ENCODE measurements around the gene PPP2R1B.

The PPP2R1B gene

GRCh38 chr11:111779118-111779517 is 12.9 kb upstream of the PPP2R1B start:
- TF ChIP-seq GABPA (IDR thresholded peaks at IDR 0.05; ENCODE audit: low read depth) (no peak), SPI1 (IDR thresholded peaks at IDR 0.05; ENCODE audit: borderline replicate concordance, low read depth) (no peak), POLR2AphosphoS5 (IDR thresholded peaks at IDR 0.05; ENCODE audit: low read depth) (no peak), REST (IDR thresholded peaks at IDR 0.05; ENCODE audit: insufficient replicate concordance, low read depth) (no peak)
- TF ChIP-seq, protein P1, sequence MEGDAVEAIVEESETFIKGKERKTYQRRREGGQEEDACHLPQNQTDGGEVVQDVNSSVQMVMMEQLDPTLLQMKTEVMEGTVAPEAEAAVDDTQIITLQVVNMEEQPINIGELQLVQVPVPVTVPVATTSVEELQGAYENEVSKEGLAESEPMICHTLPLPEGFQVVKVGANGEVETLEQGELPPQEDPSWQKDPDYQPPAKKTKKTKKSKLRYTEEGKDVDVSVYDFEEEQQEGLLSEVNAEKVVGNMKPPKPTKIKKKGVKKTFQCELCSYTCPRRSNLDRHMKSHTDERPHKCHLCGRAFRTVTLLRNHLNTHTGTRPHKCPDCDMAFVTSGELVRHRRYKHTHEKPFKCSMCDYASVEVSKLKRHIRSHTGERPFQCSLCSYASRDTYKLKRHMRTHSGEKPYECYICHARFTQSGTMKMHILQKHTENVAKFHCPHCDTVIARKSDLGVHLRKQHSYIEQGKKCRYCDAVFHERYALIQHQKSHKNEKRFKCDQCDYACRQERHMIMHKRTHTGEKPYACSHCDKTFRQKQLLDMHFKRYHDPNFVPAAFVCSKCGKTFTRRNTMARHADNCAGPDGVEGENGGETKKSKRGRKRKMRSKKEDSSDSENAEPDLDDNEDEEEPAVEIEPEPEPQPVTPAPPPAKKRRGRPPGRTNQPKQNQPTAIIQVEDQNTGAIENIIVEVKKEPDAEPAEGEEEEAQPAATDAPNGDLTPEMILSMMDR (IDR thresholded peaks at IDR 0.05; ENCODE audit: insufficient read depth, low read length) = no peak
- Histone ChIP-seq H3K27me3 (ENCODE audit: insufficient read depth, poor library complexity, severe bottlenecking) (no peaks in the 10 kb centered on the region), H3K27ac (replicated peaks) (no peak overlapping the region), H3K4me3 (replicated peaks; ENCODE audit: insufficient read depth, low read length) (no peak overlapping the region)
- no peak for DNase-seq (ENCODE audit: low read depth in 1 of 2, low spot score in 1 of 2)

DNA sequence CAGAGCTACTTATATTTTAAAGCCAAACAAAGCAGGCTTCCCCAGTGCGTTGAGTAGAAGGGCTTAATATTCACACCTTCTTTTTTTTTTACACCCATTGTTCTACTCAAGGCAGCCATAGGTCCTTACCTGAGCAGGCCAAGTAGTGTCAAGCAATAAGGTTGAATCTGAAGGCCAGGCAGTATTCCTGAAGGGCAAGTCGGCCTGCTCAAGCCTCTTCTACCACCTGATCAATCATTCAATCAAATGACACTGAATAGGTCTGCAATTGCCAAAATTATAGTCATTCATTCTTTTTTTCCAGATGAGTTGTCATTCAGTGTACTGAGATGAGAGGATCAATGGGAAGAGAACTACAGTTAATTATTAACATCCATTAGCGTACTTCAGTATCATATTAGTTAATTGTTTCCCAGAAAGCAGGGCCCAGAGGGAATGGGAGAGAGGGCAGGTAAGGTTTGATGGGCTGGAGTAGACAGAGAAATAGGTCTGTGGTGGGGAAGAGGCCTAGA is 11.9 kb upstream of the PPP2R1B start:
- no peak for DNase-seq (ENCODE audit: low read depth in 1 of 2, low spot score in 1 of 2)
- TF ChIP-seq REST (IDR thresholded peaks at IDR 0.05; ENCODE audit: insufficient replicate concordance, low read depth) (no peak), SPI1 (IDR thresholded peaks at IDR 0.05; ENCODE audit: borderline replicate concordance, low read depth) (no peak), POLR2AphosphoS5 (IDR thresholded peaks at IDR 0.05; ENCODE audit: low read depth) (no peak), GABPA (IDR thresholded peaks at IDR 0.05; ENCODE audit: low read depth) (no peak)
- TF ChIP-seq, protein P1 (IDR thresholded peaks at IDR 0.05; ENCODE audit: insufficient read depth, low read length) = no peak
- no peak overlapping the region for H3K27ac ChIP-seq (replicated peaks)
- no peaks in the 10 kb centered on the region for H3K27me3 ChIP-seq (ENCODE audit: insufficient read depth, poor library complexity, severe bottlenecking)
- H3K4me3 ChIP-seq (replicated peaks; ENCODE audit: insufficient read depth, low read length) = no peak overlapping the region

DNA sequence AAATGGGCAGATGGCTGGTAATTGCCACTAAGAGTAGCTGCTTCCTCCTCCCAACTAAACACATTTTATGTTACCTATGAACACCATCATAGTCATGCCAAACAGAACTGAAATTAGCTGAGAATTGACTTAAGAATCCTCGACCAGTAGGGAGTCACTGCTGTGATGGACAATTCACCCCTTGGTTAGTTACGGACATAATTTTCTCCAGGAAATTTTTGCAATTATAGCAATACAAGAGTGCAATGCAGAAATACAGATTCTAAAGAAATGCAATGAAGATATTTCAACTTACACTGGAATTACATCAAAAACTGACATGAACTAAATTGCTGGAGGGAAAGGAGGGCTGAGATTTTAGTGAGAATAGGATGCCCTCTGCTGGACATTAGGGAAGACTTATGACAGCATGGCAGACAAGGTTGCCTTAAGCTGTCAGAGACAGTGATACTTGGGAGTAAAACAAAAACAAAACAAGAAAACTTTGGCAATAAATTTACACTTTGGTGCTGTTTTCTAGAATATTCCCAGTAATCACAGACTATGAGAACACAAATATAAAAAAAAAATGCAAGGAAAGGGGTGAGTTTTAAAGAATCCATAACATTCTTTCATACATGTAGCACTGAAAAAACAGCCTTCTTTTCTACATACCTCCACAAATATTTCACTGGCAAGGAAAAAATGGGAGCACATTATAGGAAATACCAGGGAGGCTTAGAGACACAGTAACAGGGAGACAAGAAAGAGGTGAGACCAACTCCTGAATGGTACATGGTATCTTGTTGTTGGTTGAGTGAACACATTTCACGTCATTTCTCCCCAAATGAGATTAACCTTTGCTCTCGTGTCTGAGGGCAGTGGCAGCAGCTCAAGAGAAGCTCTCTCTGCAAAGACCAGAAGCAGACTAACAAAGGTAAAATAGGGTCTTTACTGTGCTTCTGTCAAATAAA is 11.2 kb upstream of the PPP2R1B start:
- Histone ChIP-seq H3K27me3 (ENCODE audit: insufficient read depth, poor library complexity, severe bottlenecking) (no peaks in the 10 kb centered on the region), H3K27ac (replicated peaks) (no peak overlapping the region), H3K4me3 (replicated peaks; ENCODE audit: insufficient read depth, low read length) (no peak overlapping the region)
- peak in 1 of 2 experiments; percentile 44 for DNase-seq (ENCODE audit: low read depth in 1 of 2, low spot score in 1 of 2)
- TF ChIP-seq, protein P1 (IDR thresholded peaks at IDR 0.05; ENCODE audit: insufficient read depth, low read length) = peak; percentile 66
- TF ChIP-seq POLR2AphosphoS5 (IDR thresholded peaks at IDR 0.05; ENCODE audit: low read depth) = no peak

Measured in HL-60 (cell line).